HG03108 (cell line): Measurements from ENCODE around the gene KBTBD3.
"Not testable (repeated sequence)": the region's sequence is repeated elsewhere in the genome, so short reads cannot be mapped to it uniquely, and the experiment has no call there.

Experiments used
- ATAC-seq: cut with Tn5 transposase; IDR thresholded peaks from one replicate; pipeline ENCODE4 v1.9.1; 2021; ENCODE audit warnings: moderate library complexity; ENCODE audit not compliant: unreplicated experiment

Gene KBTBD3

GRCh38 chr11:106061954-106062949 is 14.9 kb downstream of the KBTBD3 start:
- no peak for ATAC-seq

- no peak for ATAC-seq
Measured at GRCh38 chr11:106061249-106061784, 15.8 kb downstream of the KBTBD3 start.

GRCh38 chr11:106059617-106060016 is 17.5 kb downstream of the KBTBD3 start:
- no peak for ATAC-seq

GRCh38 chr11:106058377-106058776 is 18.8 kb downstream of the KBTBD3 start:
- not testable (repeated sequence) for ATAC-seq

- ATAC-seq: no peak
Measured at GRCh38 chr11:106051103-106051502, 26.0 kb downstream of the KBTBD3 start.

DNA sequence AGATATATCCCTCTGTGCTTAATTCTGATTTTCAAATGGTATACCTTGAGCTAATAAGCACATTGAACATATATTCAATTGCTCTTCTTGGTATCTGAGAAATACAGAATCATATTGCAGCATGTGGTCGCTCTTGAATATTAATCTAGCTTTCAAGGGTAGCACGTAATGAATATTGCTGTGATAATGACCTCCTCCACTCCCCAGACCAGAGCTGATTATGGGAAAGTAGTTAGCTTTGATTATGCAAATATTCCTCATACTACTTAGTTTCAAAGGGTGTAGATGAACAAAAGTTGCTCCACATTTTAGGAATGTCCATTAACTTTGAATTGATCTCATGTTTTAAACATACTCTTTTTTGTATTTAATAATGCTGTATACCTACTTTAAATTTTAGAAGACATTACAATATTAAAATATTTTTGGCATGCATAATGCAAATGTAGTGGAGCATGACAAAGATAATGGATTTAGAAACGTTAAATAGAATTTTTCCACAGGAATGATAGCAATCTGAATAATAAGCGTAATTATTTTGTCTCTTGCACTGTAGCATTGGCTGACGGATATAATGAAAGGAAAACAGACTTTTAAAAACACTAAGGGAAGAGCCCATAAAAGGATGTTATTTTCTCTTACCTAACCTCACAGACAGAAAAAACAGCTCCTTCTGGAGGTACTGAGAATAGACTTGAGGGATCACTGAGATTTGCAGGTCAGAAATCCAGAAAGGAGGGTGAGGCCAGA is 27.2 kb downstream of the KBTBD3 start:
- no peak for ATAC-seq

GRCh38 chr11:106047631-106048030 is 29.5 kb downstream of the KBTBD3 start:
- no peak for ATAC-seq

GRCh38 chr11:106043540-106043939 is 33.6 kb downstream of the KBTBD3 start:
- ATAC-seq: no peak

GRCh38 chr11:106032861-106033260 is 44.3 kb downstream of the KBTBD3 start:
- ATAC-seq: no peak

GRCh38 chr11:106031936-106032335 is 45.2 kb downstream of the KBTBD3 start:
- no peak for ATAC-seq

- no peak for ATAC-seq
Measured at GRCh38 chr11:106031202-106031810, 45.8 kb downstream of the KBTBD3 start.

- no peak for ATAC-seq
Measured at GRCh38 chr11:106030609-106031008, 46.5 kb downstream of the KBTBD3 start.

GRCh38 chr11:106022795-106023275 is 54.3 kb downstream of the KBTBD3 start:
- ATAC-seq: no peak

DNA sequence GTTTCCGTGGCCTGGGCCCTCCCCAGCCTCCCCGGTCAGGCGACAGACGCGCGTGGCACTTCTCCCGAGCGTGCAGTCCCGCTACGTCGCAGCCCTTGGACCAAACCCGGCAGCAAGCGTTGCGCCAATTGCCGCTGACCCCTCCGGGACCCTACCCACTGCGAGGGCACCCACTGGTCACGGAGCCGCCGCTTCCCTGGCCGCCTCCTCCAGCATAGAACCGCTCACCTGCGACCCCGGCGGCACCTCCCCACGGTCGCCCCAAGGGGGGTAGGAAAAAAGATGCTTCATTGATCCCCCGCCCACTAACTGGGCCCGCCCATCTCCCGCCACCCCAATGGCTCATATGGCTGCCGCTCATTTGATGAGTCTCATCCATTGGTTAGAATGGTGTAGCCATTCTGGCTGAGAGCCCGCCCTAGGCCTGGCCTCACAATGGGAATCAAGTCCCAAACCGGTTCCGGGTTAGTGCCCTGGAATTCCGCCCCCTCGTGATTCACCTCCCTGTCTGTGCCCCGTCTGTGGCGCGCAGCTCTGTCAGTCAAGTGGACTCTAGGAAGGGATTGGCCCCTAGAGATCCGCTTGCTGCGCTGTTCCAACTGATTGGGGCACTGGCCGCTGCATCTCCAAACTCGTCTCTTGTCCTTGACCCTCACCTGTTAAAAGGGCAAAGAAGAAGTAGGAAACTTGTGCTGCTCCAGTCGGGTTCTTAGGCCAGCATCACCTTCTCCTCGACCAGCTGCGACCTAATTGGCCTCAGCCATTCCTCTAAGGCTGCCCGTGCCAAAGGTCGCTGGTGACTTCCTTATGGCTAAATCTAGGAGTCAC is 55.0 kb downstream of the KBTBD3 start, which contains the start of gene MSANTD4:
TSS of gene MSANTD4 (minus strand) at position 274 of the 828 bp plus-strand sequence. CDS start 11,323 bp downstream, outside the sequence.
- peak; percentile 99 for ATAC-seq

DNA sequence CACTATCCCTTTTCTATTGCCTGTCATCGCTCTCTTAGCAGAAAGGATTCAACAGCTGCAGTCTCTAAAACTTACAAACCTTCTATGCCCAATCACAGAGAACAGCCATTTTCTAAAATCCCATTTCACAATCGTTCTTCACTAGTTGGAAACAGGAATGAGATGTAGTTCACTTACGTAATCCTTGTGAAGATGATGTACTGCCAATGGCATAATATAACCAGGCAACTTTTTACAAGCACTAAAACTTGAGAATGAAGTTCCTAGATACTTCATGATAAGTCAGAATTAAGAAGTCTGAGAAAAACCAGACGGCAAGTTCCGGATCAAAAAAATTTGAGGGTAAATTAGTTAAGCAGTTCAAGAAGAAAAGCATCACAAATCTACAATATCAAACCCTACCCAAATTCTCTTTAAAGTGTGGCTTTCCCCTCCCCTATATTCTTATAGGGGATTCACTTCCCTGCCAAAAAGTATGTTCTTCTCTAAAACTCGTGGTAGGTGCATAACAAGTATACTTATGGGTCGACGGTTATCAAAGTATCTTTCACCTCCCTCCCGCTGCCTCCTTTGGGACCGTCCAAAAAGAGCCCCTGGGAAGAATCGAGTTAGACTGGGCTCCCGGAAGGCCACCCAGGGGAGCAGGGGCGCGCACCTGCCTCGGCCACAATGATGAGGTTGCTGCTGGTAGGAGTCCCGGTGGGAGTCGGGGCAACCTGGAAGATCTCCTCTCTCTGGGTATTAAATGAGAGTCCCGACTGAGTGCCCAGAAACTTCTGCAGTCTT is 55.8 kb downstream of the KBTBD3 start:
- ATAC-seq: peak; percentile 4

DNA sequence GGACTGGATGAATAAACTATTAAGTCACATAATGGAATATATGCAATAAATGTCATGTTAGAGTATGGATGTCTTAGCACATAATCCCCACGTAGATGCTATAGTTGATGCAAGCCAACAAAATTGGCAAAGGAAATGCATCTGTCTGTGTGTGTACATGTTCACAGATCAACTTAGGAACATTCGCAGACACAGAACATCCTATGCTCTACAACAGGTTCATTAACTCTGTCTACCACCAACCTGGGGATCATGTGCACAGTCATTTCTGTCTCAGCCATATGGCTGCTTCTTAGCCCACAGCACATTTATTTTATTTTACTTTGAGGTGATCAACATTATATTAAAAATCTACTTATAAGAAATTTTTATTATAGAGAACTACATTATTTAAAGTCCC is 60.1 kb downstream of the KBTBD3 start:
- no peak for ATAC-seq

GRCh38 chr11:106015066-106015465 is 62.1 kb downstream of the KBTBD3 start:
- no peak for ATAC-seq

- ATAC-seq: no peak
Measured at GRCh38 chr11:106014620-106015019, 62.5 kb downstream of the KBTBD3 start.

- no peak for ATAC-seq
Measured at GRCh38 chr11:106014035-106014434, 63.1 kb downstream of the KBTBD3 start.
